Measurements from ENCODE around the gene GOLGA7B.

GRCh38 chr10:97898429-97898828, 48.8 kb downstream of the GOLGA7B start:
- TF ChIP-seq CTCF (IDR thresholded peaks at IDR 0.05) (no peak), POLR2A (IDR thresholded peaks at IDR 0.05) (no peak), EP300 (IDR thresholded peaks at IDR 0.05) (no peak)

Measured in upper lobe of left lung (tissue), 4 donors.